Stimulated activated CD8-positive, alpha-beta memory T cell treated with anti-CD3 and anti-CD28 coated beads, Interleukin-4, amount 100 ng/mL, for 4 hours (primary cell): ENCODE results near the gene RABL3.
"Not testable (repeated sequence)": the region's sequence is repeated elsewhere in the genome, so short reads cannot be mapped to it uniquely, and the experiment has no call there.

Experiments
- DNase-seq, 2 donors: peaks; one replicate each; pipeline ENCODE4 v3.0.0-alpha.2; 2020; ENCODE audit warnings: low read depth in 2 of 2, low spot score in 1 of 2

RABL3 gene

DNA sequence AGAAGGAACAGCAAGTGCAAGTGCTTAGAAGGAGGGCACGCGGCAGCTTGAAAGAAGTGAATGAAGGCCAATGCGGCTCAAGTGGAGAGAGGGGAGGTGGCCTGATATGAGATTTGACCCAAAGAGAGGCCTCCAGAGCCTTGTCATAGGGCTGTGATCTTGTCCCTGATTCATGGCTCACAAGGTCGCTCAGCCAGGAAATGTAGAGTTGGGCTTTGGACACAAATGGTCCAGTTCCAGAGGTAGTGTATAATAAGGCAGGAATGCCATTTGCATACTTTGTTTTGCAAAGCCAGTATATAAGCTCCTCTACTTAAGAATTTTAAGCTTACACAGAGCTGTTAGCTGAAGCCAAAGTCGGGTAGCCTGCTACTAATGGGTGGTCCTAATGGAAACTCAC is 94.0 kb downstream of the RABL3 start:
- DNase-seq, result no peak

DNA sequence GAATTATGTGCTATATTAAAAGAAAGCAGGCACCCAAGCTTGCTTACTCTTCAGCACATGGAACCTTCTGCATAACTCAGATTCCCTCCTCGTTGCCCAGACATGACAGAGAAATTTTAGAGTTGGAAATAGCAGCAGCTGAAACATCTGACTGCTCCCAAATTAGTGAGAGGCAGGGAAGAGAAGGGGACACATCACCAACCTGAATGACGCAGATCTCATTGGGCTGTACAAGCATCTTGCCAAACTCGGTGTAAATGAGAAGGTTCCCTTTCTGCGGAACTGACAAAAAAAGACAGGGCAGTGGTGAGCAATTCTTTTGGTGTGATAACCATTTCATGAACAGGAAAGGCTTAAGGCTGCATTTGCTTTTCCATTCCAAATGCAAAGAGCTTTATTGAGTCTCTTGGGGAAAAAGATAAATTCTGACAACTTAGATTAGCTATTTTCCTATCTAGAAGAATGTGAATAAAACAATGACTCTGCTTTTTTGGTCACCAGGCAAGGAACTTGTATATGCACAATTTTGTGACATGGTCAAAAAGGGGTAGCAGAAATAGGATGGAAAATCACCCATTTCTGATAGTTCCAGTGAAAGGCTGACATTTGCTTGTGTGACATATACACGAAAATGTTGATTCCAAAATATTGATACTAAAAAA is 95.4 kb downstream of the RABL3 start:
- DNase-seq, result no peak

DNA sequence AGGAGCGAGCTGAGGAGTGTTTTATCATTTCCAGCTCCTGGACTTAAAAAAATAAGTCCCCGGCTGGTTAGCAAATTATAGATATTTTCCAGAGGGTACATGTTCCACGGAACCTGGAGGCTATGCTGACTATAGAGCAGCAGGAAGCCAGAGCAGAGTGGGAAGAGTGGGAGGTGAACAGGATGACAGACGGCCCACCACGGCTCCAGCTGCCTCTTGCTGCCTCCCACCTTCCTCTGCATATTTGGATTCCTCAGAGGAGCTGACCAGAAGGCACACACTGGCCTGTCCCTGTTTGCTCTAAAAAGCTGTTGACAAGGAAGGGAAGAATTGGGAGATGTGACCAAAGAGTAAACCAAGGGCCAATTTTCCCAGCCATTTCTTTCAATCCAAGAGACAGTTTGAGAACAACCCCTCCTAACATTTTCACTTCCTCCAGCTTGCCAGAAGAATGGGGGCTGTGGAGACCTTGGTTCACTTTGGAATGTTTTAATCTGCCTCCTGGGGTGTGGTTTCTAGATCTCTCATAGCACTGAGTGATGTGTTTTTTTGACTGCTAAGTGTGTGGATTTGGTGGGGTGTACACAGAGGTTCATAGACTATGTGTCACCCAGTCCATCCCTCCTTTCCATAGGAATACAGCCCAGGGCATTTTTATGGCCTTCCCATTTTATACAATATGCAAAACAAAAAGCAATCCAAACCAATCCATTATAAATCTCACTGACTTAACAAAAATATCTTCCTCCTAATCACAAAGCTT is 97.1 kb downstream of the RABL3 start:
- no peak for DNase-seq

DNA sequence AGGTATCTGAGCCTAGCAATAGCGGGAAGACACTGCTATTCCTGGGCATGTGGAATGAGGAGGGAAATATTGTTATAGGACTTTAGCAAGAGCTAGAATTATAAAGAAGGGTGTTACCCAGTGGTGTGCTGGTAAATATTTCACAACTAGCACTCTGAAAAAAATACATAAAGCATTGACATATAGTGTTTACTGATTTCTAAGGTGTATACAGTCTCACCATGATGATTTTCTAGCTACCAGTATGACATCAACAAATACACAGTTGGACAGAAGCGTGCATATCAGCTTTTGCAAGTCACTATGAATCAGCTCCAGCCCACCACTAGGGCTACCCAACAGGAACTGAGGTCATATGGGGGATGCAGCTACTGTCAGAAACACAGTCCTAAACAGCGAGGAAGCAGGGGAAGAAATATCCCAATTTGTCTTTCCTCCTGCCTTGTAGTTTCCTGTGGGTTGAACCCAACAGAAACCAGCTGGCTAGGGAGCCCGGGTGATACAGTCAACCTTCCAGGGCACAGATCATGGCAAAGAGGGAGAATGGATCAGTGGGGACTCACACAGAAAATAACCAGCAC is 99.9 kb downstream of the RABL3 start:
- DNase-seq, result no peak

DNA sequence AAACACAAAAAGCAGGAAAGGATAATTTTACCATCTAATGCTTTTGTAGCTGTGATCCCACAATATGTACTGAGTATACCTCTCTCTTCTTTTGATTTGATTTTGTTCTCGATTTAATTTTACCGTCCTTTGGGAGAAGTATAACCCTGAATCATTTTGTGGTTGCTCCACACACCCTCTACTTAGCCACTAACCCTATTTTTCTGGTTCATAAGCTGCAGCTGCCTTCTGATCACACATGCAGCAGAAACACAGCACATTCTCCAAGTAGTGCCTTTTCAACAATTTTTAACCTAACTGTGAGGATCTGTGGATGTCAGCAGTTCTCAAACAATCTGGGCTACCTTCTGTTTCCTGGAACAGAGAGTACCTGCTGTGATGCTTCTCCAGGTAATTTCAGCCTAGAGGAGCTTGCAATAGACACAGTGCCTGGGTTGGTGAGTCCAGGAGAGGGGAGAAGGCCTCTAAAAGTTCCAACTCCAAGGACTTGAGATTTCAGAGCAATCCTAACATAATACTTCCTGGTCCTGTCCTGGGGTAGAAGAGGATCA is 100.5 kb downstream of the RABL3 start:
- DNase-seq, result no peak

DNA sequence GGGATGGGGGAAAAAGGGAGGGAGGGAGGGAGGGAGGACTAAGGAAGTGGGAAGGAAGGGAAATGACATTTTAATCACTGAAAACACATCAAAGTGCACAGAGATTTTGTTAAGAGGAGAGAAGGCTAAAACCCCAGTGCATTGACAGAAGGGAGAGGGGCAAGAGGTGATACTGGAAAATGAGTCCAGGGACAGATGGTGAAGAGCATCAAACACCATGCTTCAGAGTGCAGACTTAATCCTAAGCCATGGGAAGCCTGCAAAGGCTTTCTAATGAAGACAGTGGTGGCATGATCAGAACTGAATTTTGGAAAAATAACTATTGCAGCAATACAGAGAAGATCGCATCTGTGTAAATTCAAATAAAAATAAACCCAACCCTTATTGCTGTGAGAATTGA is 102.1 kb downstream of the RABL3 start:
- DNase-seq, result no peak

DNA sequence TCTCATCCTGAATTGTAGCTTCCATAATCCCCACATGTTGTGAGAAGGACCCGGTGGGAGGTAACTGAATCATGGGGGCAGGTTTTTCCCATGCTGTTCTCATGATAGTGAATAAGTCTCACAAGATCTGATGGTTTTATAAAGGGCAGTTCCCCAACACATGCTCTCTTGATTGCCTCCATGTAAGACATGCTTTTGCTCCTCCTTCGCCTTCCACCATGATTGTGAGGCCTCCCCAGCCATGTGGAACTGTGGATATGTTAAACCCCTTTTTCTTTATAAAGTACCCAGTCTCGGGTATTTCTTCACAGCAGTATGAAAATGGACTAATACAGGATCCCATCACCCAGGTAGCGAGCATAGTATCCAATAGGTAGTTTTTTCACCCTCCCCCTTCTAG is 103.5 kb downstream of the RABL3 start:
- not testable (repeated sequence) for DNase-seq

DNA sequence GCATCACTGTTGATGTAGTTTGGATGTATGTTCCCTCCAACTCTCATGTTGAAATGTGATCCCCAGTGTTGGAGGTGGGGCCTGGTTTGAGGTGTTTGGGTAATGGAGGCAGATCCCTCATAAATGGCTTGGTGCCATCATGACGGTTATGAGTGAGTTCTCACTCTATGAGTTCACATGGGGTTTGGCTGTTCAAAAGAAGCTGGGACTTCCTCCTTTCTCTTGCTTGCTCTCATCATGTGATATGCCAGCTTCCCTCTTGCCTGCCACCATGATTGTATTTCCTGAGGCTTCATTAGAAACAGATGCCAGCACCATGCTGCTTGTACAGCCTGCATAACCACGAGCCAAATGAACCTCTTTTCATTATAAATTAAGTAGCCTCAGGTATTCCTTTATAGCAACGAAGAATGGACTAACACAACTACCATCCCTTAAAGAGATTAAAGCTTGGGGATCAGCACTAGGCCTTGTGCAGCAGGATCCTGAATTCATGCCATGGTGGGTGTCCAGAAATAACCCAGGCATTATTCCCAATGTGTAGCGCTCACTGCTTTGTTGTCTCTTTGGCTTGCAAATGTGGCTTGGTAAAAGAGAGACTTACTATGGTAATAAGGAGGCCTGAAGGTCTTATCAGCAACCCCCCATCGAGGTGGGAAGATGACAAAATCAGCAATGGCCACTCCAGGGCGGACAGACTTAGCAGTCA is 104.3 kb downstream of the RABL3 start:
- DNase-seq, result no peak

DNA sequence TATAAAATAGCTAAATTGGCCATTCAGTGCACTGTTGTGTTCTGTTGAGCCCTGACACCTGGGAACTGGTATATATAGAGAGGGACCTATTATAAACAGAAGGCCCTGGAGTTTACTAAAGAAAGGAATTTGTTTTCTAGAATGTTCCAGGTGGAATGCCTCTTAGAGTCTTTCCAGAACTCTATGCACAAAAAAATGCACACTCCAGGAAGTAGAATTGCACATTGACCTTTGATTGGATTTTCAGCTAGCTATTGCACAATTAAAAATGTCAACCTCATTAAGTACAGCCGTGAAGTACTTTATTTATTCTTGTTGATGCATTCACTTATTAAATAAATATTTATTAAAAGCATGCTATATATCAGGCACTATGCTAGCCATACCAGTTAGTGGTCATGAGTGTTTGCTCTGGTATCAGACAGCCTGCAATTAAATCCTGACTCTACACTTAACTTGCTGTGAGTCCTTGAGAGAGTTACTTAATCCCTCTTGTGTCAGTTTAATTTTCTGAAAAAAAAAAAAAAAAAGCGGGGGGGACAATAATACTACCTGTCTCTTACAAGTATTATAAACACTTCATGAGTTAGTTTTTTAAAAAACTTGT is 105.4 kb downstream of the RABL3 start:
- no peak for DNase-seq
